ENCODE data around the gene STUB1.

Gene STUB1

DNA sequence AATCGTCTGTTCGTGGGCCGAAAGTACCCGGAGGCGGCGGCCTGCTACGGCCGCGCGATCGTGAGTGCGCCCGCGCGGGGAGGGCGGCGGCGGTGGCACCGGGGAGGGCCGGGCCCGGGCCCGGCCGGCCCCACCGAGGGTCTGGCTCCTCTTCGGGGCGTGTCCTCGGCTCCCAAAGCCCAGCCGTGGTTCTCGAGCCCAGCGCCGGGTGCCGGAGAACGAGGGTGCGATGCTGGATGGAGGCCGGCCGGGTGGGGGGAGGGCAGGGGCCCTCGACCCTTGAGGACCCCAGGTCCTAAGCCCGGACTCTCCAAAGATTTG, 375 bp downstream of the STUB1 start:
- DNase-seq (ENCODE audit: extremely low spot score): no peak
- CTCF ChIA-PET: no interaction called here
- POLR2A ChIA-PET: interaction anchor here (0.6 to 3.0 kb wide), 11 partner anchors 8 to 112 kb away, joined by 3 to 33 read pairs (median 4); partner anchors contain the start of genes ANTKMT and WDR24
- no peak for TF ChIP-seq ARNT (IDR thresholded peaks at IDR 0.05)
- TF ChIP-seq BHLHE40 (IDR thresholded peaks at IDR 0.05; ENCODE audit: borderline replicate concordance): no peak
- no peak for TF ChIP-seq NFRKB (IDR thresholded peaks at IDR 0.05)
- TF ChIP-seq SP1 (IDR thresholded peaks at IDR 0.05): no peak

DNA sequence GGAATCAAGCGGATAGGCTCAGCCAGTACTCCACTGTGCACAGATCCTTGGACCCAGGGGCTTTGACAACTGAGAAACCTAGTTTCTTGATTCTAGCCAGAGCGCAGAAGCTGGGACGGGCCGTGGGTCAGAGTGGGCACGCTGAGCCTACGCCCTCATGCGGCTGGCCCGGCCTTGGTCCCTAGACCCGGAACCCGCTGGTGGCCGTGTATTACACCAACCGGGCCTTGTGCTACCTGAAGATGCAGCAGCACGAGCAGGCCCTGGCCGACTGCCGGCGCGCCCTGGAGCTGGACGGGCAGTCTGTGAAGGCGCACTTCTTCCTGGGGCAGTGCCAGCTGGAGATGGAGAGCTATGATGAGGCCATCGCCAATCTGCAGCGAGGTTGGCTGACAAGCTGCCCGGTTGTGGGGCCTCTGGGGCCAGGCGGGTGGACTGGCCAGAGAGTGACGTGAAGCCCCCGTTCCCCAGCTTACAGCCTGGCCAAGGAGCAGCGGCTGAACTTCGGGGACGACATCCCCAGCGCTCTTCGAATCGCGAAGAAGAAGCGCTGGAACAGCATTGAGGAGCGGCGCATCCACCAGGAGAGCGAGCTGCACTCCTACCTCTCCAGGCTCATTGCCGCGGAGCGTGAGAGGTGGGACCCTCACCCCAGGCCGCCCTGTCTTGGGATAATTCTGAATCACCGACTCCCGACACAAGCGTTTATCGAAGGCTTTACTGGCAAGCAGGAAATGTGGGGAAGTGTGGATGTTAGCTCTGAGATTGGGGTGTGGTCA, 946 bp downstream of the STUB1 start:
- CTCF ChIA-PET: no interaction called here
- POLR2A ChIA-PET: interaction anchor here (0.8 to 3.0 kb wide), 13 partner anchors 9 to 45 kb away, joined by 3 to 33 read pairs (median 5); partner anchors contain the start of genes ANTKMT, METTL26, RHOT2 and WDR24
- no peak for DNase-seq (ENCODE audit: extremely low spot score)
- TF ChIP-seq FOXA1 (IDR thresholded peaks at IDR 0.05): no peak
- no peak for TF ChIP-seq FOXM1 (IDR thresholded peaks at IDR 0.05; ENCODE audit: borderline replicate concordance)

DNA sequence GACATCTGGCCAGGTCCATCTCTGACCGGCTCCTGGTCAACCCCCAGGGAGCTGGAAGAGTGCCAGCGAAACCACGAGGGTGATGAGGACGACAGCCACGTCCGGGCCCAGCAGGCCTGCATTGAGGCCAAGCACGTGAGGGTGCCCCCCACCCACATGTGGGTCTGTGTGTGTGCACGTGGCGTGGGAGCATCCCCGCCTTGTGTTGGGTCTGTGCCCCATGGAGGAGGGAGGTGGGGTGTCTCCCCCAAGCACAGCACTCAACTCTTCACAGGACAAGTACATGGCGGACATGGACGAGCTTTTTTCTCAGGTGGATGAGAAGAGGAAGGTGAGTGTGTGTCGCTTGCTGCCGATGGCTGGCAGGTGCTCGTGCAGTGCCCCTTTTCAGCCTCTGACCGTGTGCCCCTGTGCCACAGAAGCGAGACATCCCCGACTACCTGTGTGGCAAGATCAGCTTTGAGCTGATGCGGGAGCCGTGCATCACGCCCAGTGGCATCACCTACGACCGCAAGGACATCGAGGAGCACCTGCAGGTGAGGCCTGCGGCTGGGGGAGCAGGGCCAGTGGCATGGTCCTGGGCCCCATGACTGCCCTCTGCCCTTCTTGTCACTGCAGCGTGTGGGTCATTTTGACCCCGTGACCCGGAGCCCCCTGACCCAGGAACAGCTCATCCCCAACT, 1.7 kb downstream of the STUB1 start:
- TF ChIP-seq L3MBTL2 (conservative IDR thresholded peaks at IDR 0.05) (peak; percentile 82), HDGF (IDR thresholded peaks at IDR 0.05; ENCODE audit: borderline replicate concordance) (0 out of 2 replicates have a peak, but pooled peaks have one; percentile 22), TARDBP (IDR thresholded peaks at IDR 0.05) (no peak), CTBP1 (IDR thresholded peaks at IDR 0.05; ENCODE audit: borderline replicate concordance) (no peak)
- ChIA-PET POLR2A (interaction anchor here (0.8 to 3.0 kb wide), 11 partner anchors 8 to 46 kb away, joined by 3 to 33 read pairs (median 5); partner anchors contain the start of genes ANTKMT, METTL26, RHOT2 and WDR24), CTCF (no interaction called here)
- no peak for DNase-seq (ENCODE audit: extremely low spot score)

DNA sequence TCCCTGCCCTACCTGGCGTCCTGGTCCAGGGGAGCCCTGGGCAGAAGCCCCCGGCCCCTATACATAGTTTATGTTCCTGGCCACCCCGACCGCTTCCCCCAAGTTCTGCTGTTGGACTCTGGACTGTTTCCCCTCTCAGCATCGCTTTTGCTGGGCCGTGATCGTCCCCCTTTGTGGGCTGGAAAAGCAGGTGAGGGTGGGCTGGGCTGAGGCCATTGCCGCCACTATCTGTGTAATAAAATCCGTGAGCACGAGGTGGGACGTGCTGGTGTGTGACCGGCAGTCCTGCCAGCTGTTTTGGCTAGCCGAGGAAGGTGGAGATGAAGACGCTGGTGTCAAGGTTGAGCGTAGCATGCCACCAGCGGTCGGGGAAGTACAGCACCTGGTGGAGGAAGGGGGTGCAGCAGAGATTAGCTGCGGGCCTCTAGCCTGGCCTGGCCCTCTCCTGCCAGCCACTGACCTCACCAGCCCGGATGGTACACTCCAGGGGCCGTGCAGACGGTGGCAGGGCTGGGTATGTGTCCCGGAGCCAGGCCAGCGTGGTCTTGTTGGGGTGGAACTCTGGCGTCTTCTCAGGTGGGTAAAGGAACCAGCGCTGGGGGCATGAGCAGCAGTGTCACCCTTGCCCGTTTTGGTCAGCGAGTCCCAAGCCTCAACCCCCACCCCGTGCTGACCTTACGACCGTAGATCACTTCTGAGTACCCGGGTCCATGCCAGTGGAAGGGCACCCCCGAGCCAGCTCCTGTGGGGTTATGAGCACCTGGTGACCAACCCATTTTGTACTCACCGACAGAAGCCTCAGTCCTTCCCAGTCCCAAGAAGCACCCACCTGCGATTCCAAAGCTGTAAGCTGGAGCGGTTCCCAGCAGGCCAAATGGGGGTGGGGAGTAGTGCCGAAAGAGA, 2.5 kb downstream of the STUB1 start:
- POLR2A ChIA-PET: interaction anchor here (1.3 to 3.0 kb wide), 6 partner anchors 7 to 46 kb away, joined by 5 to 33 read pairs (median 10); partner anchors contain the start of genes ANTKMT, METTL26, RHOT2 and WDR24
- CTCF ChIA-PET: no interaction called here
- TF ChIP-seq L3MBTL2 (conservative IDR thresholded peaks at IDR 0.05) (peak; percentile 42), BHLHE40 (IDR thresholded peaks at IDR 0.05; ENCODE audit: borderline replicate concordance) (no peak)
- no peak for DNase-seq (ENCODE audit: extremely low spot score)

DNA sequence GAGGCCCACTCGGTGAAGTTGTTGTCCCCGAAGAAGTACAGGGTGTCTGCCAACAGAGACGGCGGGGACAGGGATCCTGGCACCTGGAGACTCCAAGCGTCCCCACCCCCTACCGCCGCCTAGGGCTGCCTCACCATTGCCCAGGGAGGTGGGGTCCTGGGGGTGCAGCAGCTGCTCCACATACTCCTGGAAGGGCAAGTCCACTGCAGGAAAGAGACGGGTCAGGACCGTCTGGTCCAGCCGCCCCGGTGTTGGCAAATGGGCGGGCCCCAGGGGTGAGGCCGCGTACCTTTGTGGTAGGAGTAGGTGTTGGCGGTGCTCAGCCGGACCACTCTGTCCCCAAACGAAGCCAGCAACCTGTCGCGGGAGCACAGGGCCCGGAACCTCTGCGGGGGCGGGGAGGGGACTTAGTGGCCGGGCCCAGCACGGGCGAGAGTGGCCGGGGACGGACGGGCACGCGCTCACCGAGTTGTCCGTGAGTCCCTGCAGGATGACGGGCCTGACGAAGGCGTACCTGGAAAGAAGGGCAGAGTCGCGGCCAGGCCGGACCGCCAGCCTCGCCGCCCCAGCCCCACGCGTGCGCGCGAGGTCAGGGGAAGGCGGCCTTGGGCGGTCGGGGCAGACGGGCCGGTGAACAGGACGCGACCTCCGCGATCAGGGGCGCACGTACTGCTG, 3.3 kb downstream of the STUB1 start:
- DNase-seq (ENCODE audit: extremely low spot score): no peak
- peak; percentile 58; the same call in 1 of the 2 replicates for TF ChIP-seq HDGF (IDR thresholded peaks at IDR 0.05; ENCODE audit: borderline replicate concordance)
- no peak for TF ChIP-seq SUZ12 (IDR thresholded peaks at IDR 0.05)
- TF ChIP-seq ARNT (IDR thresholded peaks at IDR 0.05): no peak
- no peak for TF ChIP-seq FOXA1 (IDR thresholded peaks at IDR 0.05)
- TF ChIP-seq ELF4 (IDR thresholded peaks at IDR 0.05): no peak
- no peak for TF ChIP-seq CTBP1 (IDR thresholded peaks at IDR 0.05; ENCODE audit: borderline replicate concordance)
- no peak for TF ChIP-seq FOXM1 (IDR thresholded peaks at IDR 0.05; ENCODE audit: borderline replicate concordance)
- TF ChIP-seq L3MBTL2 (conservative IDR thresholded peaks at IDR 0.05): peak; percentile 33
- no peak for TF ChIP-seq SP1 (IDR thresholded peaks at IDR 0.05)
- TF ChIP-seq, protein P1, sequence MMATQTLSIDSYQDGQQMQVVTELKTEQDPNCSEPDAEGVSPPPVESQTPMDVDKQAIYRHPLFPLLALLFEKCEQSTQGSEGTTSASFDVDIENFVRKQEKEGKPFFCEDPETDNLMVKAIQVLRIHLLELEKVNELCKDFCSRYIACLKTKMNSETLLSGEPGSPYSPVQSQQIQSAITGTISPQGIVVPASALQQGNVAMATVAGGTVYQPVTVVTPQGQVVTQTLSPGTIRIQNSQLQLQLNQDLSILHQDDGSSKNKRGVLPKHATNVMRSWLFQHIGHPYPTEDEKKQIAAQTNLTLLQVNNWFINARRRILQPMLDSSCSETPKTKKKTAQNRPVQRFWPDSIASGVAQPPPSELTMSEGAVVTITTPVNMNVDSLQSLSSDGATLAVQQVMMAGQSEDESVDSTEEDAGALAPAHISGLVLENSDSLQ (IDR thresholded peaks at IDR 0.05): no peak
- ChIA-PET POLR2A (interaction anchor here (1.4 kb wide), 1 partner anchor 38 kb away, joined by 4 read pairs; the partner anchor contains the start of gene ANTKMT), CTCF (no interaction called here)

DNA sequence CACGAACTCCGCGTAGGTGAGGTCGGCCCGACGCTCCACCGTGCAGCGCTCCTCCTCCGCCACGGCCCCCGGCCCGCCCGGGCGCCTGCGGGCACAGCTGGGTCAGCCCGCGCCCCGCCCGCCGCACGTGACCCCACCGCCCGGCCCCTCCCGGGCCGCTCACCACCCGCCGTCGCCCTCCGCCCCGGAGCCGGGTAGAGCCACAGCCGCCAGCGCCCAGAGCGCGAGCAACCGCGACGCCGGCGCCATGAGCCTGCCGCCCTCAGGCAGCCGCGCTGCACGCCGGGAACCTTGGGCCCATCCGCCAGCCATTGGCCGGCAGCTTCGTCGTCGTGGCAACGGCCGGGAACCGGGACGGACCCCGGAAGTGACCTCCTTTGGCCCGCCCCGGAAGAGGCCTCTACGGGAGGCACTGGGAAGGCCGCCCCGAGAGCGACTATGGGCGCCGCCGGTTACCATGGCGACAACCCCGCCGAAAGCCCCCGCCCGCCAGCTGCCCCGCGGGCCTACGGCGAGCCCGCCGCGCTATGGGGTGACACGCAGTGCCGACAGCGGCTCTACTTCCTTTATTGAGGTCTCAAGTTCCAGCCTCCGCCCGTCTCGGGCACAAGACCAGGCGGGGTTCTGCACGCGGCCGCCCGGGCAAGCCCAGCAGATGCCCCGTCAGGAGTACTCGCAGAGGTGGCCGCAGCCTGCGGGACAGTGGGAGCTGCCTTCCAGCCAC, 4.0 kb downstream of the STUB1 start, which contains the start of gene JMJD8:
Gene JMJD8, minus strand, starts transcription at position 264 of the 724 bp plus-strand sequence. Its CDS starts 15 bp downstream, at position 249.
- DNase-seq (ENCODE audit: extremely low spot score): peak; percentile 91
- ChIA-PET CTCF (no interaction called here), POLR2A (interaction anchor here (0.5 to 1.4 kb wide), 5 partner anchors 9 to 597 kb away, joined by 3 to 4 read pairs (median 3); partner anchors contain the start of gene ANTKMT)
- no peak for TF ChIP-seq NFRKB (IDR thresholded peaks at IDR 0.05)
- TF ChIP-seq LEF1 (IDR thresholded peaks at IDR 0.05; ENCODE audit: borderline replicate concordance): no peak; the same call in 1 of the 2 replicates
- TF ChIP-seq ARNT (IDR thresholded peaks at IDR 0.05): peak; percentile 42
- TF ChIP-seq, protein P1 (IDR thresholded peaks at IDR 0.05): peak; percentile 20; the same call in 1 of the 2 replicates
- TF ChIP-seq FOXK2 (IDR thresholded peaks at IDR 0.05): no peak
- no peak for TF ChIP-seq BHLHE40 (IDR thresholded peaks at IDR 0.05; ENCODE audit: borderline replicate concordance)
- TF ChIP-seq L3MBTL2 (conservative IDR thresholded peaks at IDR 0.05): peak; percentile 72
- TF ChIP-seq SP1 (IDR thresholded peaks at IDR 0.05): no peak
- no peak for TF ChIP-seq CTBP1 (IDR thresholded peaks at IDR 0.05; ENCODE audit: borderline replicate concordance)
- TF ChIP-seq ELF4 (IDR thresholded peaks at IDR 0.05): peak; percentile 92
- 0 out of 2 replicates have a peak, but pooled peaks have one; percentile 53 for TF ChIP-seq FOXM1 (IDR thresholded peaks at IDR 0.05; ENCODE audit: borderline replicate concordance)
- TF ChIP-seq ZNF384 (IDR thresholded peaks at IDR 0.05): no peak
- TF ChIP-seq FOXA1 (IDR thresholded peaks at IDR 0.05): no peak

Data from HEK293T (cell line).